Neuronal stem cell (in vitro differentiated cells): ENCODE data around the gene FBXO21.

Experiments used
- DNase-seq: peaks from one replicate; pipeline ENCODE4 v3.0.0-alpha.2; 2013; ENCODE audit warnings: low spot score
- H2AFZ ChIP-seq: one replicate; pipeline ENCODE4 v1.6.1; 2013; ENCODE audit warnings: mild to moderate bottlenecking, low read length, inconsistent platforms
- H2AK5ac ChIP-seq: 2 replicates; pipeline ENCODE4 v1.6.1; 2013; ENCODE audit warnings: low read depth, mild to moderate bottlenecking, inconsistent platforms, low read length, moderate library complexity, mixed read lengths
- H2BK120ac ChIP-seq: 2 replicates; pipeline ENCODE4 v1.6.1; 2013; ENCODE audit warnings: low read depth, mild to moderate bottlenecking, inconsistent platforms, low read length, moderate library complexity, mixed read lengths
- H2BK12ac ChIP-seq: one replicate; pipeline ENCODE4 v1.6.1; 2013; ENCODE audit warnings: low read length, inconsistent platforms
- H2BK15ac ChIP-seq: 2 replicates; pipeline ENCODE4 v1.6.1; 2013; ENCODE audit warnings: mild to moderate bottlenecking, low read length, inconsistent platforms, mixed read lengths
- H2BK5ac ChIP-seq: one replicate; pipeline ENCODE4 v1.6.1; 2013; ENCODE audit warnings: inconsistent platforms, mild to moderate bottlenecking, low read length, moderate library complexity
- H3K14ac ChIP-seq: one replicate; pipeline ENCODE4 v1.6.1; 2013; ENCODE audit warnings: low read length, inconsistent platforms
- H3K18ac ChIP-seq: 2 replicates; pipeline ENCODE4 v1.6.1; 2013; ENCODE audit warnings: low read length, inconsistent platforms
- H3K23ac ChIP-seq: 2 replicates; pipeline ENCODE4 v1.6.1; 2013; ENCODE audit warnings: low read depth, mild to moderate bottlenecking, mixed read lengths, low read length, inconsistent platforms; ENCODE audit not compliant: poor library complexity
- H3K27ac ChIP-seq: replicated peaks from 3 replicates; pipeline ENCODE4 v1.5.1; 2013; ENCODE audit warnings: low read length, inconsistent platforms
- H3K27me3 ChIP-seq, 3 experiments: 2 replicates each; pipeline ENCODE4 v1.6.1; 2013; ENCODE audit warnings: low read length in 3 of 3, mild to moderate bottlenecking in 2 of 3, inconsistent platforms in 1 of 3, low read depth in 1 of 3, mixed read lengths in 1 of 3, moderate library complexity in 1 of 3; ENCODE audit not compliant: control insufficient read depth in 3 of 3, insufficient read depth in 3 of 3
- H3K36me3 ChIP-seq, 2 donors: replicated peaks in 1 of 2; 2 replicates each; pipeline ENCODE4 v1.6.1; 2013; ENCODE audit warnings: low read length in 2 of 2; ENCODE audit not compliant: control insufficient read depth in 2 of 2, insufficient read depth in 2 of 2
- H3K4ac ChIP-seq: 2 replicates; pipeline ENCODE4 v1.6.1; 2013; ENCODE audit warnings: inconsistent platforms, mild to moderate bottlenecking, low read length, moderate library complexity
- H3K4me1 ChIP-seq, 2 donors: 1 replicate in 1 of 2; 2 replicates in 1 of 2; pipeline ENCODE4 v1.6.1; 2013; ENCODE audit warnings: low read length in 2 of 2, low read depth in 1 of 2; ENCODE audit not compliant: control insufficient read depth in 2 of 2, insufficient read depth in 1 of 2
- H3K4me2 ChIP-seq: one replicate; pipeline ENCODE4 v1.6.1; 2013; ENCODE audit warnings: mild to moderate bottlenecking, low read length, inconsistent platforms; ENCODE audit not compliant: insufficient read depth, poor library complexity, severe bottlenecking
- H3K4me3 ChIP-seq, 2 donors: 2 replicates each; pipeline ENCODE4 v1.5.1; 2013; ENCODE audit warnings: low read length in 2 of 2, mild to moderate bottlenecking in 2 of 2, inconsistent platforms in 1 of 2, moderate library complexity in 1 of 2
- H3K79me1 ChIP-seq: one replicate; pipeline ENCODE4 v1.6.1; 2013; ENCODE audit warnings: low read depth, mild to moderate bottlenecking, inconsistent platforms, low read length, moderate library complexity
- H3K9ac ChIP-seq: one replicate; pipeline ENCODE4 v1.6.1; 2013; ENCODE audit warnings: mild to moderate bottlenecking, low read depth, low read length, inconsistent platforms; ENCODE audit not compliant: poor library complexity
- H3K9me3 ChIP-seq, 2 donors: replicated peaks in 1 of 2; 2 replicates each; pipeline versions ENCODE3 to v1.6.1; 2013; ENCODE audit warnings: low read length in 2 of 2, mild to moderate bottlenecking in 2 of 2, inconsistent platforms in 1 of 2, low read depth in 1 of 2, mixed read lengths in 1 of 2, moderate library complexity in 1 of 2; ENCODE audit not compliant: control insufficient read depth in 2 of 2, insufficient read depth in 1 of 2
- H4K8ac ChIP-seq: one replicate; pipeline ENCODE4 v1.6.1; 2013; ENCODE audit warnings: low read depth, mild to moderate bottlenecking, inconsistent platforms, low read length, moderate library complexity
- H4K91ac ChIP-seq: one replicate; pipeline ENCODE4 v1.6.1; 2013; ENCODE audit warnings: low read length, low read depth, mild to moderate bottlenecking, inconsistent platforms; ENCODE audit not compliant: poor library complexity
- WGBS, 2 donors: extraction: QIAGEN DNeasy Blood & Tissue Kit; methylation state at CpG; one replicate each; pipeline ENCODE4 v1.1.7; 2013; ENCODE audit warnings: missing lambda C conversion rate in 2 of 2, mixed read lengths in 1 of 2; ENCODE audit not compliant: insufficient read length in 2 of 2, insufficient replicate concordance in 1 of 2; ENCODE audit errors: extremely low coverage in 2 of 2; 5-methylcytosine and 5-hydroxymethylcytosine counted together

The FBXO21 gene

DNA sequence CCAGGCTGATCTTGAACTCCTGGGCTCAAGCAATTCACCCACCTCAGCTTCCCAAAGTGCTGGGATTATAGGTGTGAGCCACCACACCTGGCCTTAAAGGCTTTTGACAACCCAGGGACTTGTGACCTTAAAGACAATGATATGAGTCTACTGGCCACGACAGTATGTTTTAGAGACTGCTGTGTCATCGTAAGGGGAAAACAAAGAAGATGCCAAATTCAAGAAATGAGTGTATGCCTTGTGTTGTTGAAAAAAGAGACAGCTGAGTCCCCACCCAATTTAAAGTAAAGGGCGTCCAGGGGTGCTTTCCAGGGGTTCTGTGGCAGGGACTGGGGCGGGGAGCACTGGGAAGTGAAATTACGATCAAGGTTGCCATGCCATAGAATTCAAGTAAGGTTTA, 26.4 kb upstream of the FBXO21 start:
- H2AK5ac ChIP-seq: no peak overlapping the region
- H3K27me3 ChIP-seq: peaks cover 0 to 17% (median 0%) of the 10 kb centered on the region in 3 experiments
- WGBS, 2 donors: no CpG with 5 or more reads among the region's 5 CpGs
- no peak overlapping the region for H2BK15ac ChIP-seq
- H3K36me3 ChIP-seq: no peaks in the 10 kb centered on the region
- no peak overlapping the region for H3K27ac ChIP-seq
- H2BK5ac ChIP-seq: no peak overlapping the region
- no peaks in the 10 kb centered on the region for H3K9me3 ChIP-seq
- no peak overlapping the region for H2AFZ ChIP-seq
- no peak overlapping the region for H3K4me3 ChIP-seq
- H2BK120ac ChIP-seq: no peak overlapping the region
- H3K4me1 ChIP-seq: no peaks in the 10 kb centered on the region
- H3K14ac ChIP-seq: no peak overlapping the region
- no peak for DNase-seq
- no peak overlapping the region for H4K91ac ChIP-seq
- no peak overlapping the region for H3K9ac ChIP-seq
- H3K23ac ChIP-seq: no peak overlapping the region
- H2BK12ac ChIP-seq: no peak overlapping the region
- no peak overlapping the region for H4K8ac ChIP-seq
- no peak overlapping the region for H3K18ac ChIP-seq
- H3K4ac ChIP-seq: no peak overlapping the region
- no peak overlapping the region for H3K4me2 ChIP-seq
- H3K79me1 ChIP-seq: no peaks in the 10 kb centered on the region

DNA sequence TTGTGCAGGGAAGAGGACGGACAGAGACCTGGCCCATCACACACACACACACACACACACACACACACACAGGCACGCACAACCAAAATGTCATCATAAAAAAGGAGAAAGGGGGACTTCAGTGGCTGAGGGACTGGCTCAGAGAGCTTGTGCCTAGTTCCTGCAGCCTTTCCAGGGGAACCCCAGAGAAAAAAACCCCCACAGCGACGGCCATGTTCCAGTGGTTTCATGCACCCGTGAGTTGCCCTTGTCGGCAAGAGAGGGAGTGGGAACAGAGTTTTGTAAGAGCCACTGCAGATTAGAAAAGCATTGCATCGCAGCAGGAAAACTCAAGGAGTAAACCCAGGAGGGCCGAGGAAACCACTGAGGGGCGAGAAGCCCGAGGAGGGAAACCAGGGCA, 24.5 kb upstream of the FBXO21 start:
- no peak overlapping the region for H2BK5ac ChIP-seq
- H3K79me1 ChIP-seq: no peaks in the 10 kb centered on the region

DNA sequence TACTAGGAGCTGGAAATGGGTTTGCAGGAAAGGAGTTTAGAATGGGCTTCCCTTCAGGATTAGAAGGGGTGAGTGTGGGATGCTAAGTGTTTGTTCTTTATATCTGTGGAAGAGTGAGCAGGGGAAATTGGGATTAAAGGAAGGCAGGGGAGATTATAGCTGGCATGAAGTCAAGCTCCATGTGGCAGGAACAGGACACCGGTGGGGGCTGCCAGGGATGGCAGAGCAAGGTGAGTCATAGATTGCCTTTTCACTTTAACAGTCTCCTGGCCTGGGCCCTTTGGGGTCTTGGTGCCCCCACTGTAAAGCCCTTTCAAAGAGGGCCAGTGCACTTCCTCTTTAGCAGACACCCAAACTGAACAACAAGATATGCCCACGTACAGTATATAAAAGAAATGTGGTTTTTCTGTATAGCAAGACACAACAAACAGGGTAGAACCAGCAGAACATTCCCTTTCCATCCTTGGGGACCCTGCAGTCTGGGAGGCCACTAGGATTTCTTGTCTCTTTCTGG, 23.1 kb upstream of the FBXO21 start:
- Histone ChIP-seq H3K36me3 (no peaks in the 10 kb centered on the region), H3K4me1 (no peaks in the 10 kb centered on the region), H3K4me3 (no peak overlapping the region), H4K8ac (no peak overlapping the region), H3K27ac (no peak overlapping the region), H3K9me3 (no peaks in the 10 kb centered on the region), H3K18ac (no peak overlapping the region), H3K27me3 (peaks cover 0 to 23% (median 0%) of the 10 kb centered on the region in 3 experiments), H2BK12ac (no peak overlapping the region), H3K14ac (no peak overlapping the region), H3K4me2 (no peak overlapping the region), H2BK5ac (no peak overlapping the region), H3K23ac (no peak overlapping the region), H4K91ac (no peak overlapping the region), H2BK15ac (no peak overlapping the region), H2AK5ac (no peak overlapping the region), H2BK120ac (no peak overlapping the region), H3K9ac (no peak overlapping the region), H3K79me1 (no peaks in the 10 kb centered on the region), H2AFZ (no peak overlapping the region), H3K4ac (no peak overlapping the region)
- no CpG with 5 or more reads among the region's 2 CpGs for WGBS, 2 donors
- DNase-seq: no peak

More for the DNA sequence above, 24.5 kb upstream of the FBXO21 start:
- no peak overlapping the region for H3K23ac ChIP-seq
- no peak overlapping the region for H4K91ac ChIP-seq
- H2BK120ac ChIP-seq: no peak overlapping the region
- no peaks in the 10 kb centered on the region for H3K4me1 ChIP-seq
- no CpG with 5 or more reads among the region's 10 CpGs for WGBS, 2 donors
- no peak for DNase-seq
- no peak overlapping the region for H2AFZ ChIP-seq
- no peak overlapping the region for H3K14ac ChIP-seq
- no peak overlapping the region for H3K4ac ChIP-seq
- no peak overlapping the region for H3K18ac ChIP-seq
- no peak overlapping the region for H3K9ac ChIP-seq
- H2BK12ac ChIP-seq: no peak overlapping the region
- H4K8ac ChIP-seq: no peak overlapping the region
- no peaks in the 10 kb centered on the region for H3K36me3 ChIP-seq
- no peak overlapping the region for H3K27ac ChIP-seq
- no peaks in the 10 kb centered on the region for H3K9me3 ChIP-seq
- no peak overlapping the region for H3K4me2 ChIP-seq
- H3K27me3 ChIP-seq: peaks cover 0 to 15% (median 0%) of the 10 kb centered on the region in 3 experiments
- no peak overlapping the region for H3K4me3 ChIP-seq
- no peak overlapping the region for H2BK15ac ChIP-seq
- no peak overlapping the region for H2AK5ac ChIP-seq

DNA sequence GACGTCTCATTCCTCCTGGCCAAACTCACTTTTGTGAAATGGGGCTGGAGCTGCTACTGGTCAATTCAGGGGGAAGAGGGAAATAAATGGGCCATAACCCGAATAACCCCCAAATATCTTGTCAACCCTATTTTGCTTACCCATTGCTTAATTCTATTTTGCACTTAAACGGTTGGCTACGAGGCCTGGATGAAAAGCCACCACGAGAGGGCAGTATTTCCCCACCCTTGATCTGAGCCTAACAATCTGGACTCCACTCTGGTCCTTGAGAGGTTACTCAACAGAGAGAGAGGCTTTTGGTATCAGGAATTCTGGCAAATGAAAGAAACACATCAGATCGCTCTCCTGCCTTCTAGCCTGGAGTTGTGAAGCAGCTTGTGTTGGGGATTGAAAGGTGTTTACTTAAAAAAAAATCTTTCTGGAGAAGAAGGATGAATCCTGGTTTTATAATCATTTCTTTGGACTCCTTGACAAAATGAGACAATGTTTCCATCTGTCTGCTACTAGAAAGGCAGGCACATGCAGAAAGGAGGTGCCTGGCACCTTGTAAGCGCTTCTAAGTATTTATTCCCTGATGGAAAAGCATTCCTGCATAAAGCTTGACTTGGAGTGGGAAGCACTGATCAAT, 22.4 kb upstream of the FBXO21 start:
- no peak overlapping the region for H3K27ac ChIP-seq
- no CpG with 5 or more reads among the region's 7 CpGs for WGBS, 2 donors

More for the DNA sequence above, 22.4 kb upstream of the FBXO21 start:
- Histone ChIP-seq H2BK15ac (no peak overlapping the region), H3K79me1 (no peaks in the 10 kb centered on the region), H3K4me2 (no peak overlapping the region), H3K4ac (no peak overlapping the region), H4K8ac (no peak overlapping the region), H2BK5ac (no peak overlapping the region), H3K23ac (no peak overlapping the region), H2AK5ac (no peak overlapping the region), H3K9me3 (no peaks in the 10 kb centered on the region), H3K14ac (no peak overlapping the region), H3K4me3 (no peak overlapping the region), H2AFZ (no peak overlapping the region), H3K27me3 (peaks cover 0 to 26% (median 0%) of the 10 kb centered on the region in 3 experiments), H3K9ac (no peak overlapping the region), H3K18ac (no peak overlapping the region), H2BK120ac (no peak overlapping the region), H2BK12ac (no peak overlapping the region), H3K4me1 (no peaks in the 10 kb centered on the region), H4K91ac (no peak overlapping the region), H3K36me3 (no peaks in the 10 kb centered on the region)
- peak; percentile 89 for DNase-seq
